GM23338 (cell line): ENCODE measurements around the gene DPYD.

ENCODE experiments used
- CREB1 ChIP-seq: fragments of 250-450 bp; sonication (Bioruptor Pico); IDR thresholded peaks from 2 replicates; pipeline ENCODE4 v1.5.0; 2020; ENCODE audit warnings: low read depth, mild to moderate bottlenecking, moderate library complexity
- EZH2 ChIP-seq: fragments of 200-600 bp; sonication (generic); IDR thresholded peaks from one replicate; pipeline ENCODE4 v1.8.0; 2017; ENCODE audit warnings: antibody characterized with exemption, mild to moderate bottlenecking, low read depth; ENCODE audit not compliant: unreplicated experiment
- POLR2AphosphoS5 ChIP-seq: IDR thresholded peaks from 2 replicates; pipeline ENCODE4 v1.6.1; 2016; ENCODE audit warnings: antibody characterized with exemption, low read depth
- ZNF114 ChIP-seq: fragments of 250-450 bp; sonication (Bioruptor Pico); IDR thresholded peaks from 2 replicates; pipeline ENCODE4 v1.5.0; 2020; ENCODE audit warnings: mild to moderate bottlenecking, moderate library complexity
- TF ChIP-seq, protein P1 (sequence below), 2 experiments: fragments of 200-600 bp in 1 of 2; sonication (generic) in 1 of 2; conservative IDR thresholded peaks; 2 replicates each; pipeline versions ENCODE4 v1.5.1 to v1.6.1; 2016 to 2017; ENCODE audit warnings: antibody characterized with exemption in 2 of 2, low read depth in 2 of 2, mild to moderate bottlenecking in 2 of 2, moderate library complexity in 1 of 2
- TF ChIP-seq, protein P2 (sequence below): fragments of 250-450 bp; sonication (Bioruptor Pico); IDR thresholded peaks from 2 replicates; pipeline ENCODE4 v1.5.0; 2020; ENCODE audit warnings: mild to moderate bottlenecking, moderate library complexity
- TF ChIP-seq, protein P3 (sequence below): IDR thresholded peaks from one replicate; pipeline ENCODE4 v1.6.1; 2018; ENCODE audit warnings: antibody characterized with exemption; ENCODE audit not compliant: unreplicated experiment

DNA sequence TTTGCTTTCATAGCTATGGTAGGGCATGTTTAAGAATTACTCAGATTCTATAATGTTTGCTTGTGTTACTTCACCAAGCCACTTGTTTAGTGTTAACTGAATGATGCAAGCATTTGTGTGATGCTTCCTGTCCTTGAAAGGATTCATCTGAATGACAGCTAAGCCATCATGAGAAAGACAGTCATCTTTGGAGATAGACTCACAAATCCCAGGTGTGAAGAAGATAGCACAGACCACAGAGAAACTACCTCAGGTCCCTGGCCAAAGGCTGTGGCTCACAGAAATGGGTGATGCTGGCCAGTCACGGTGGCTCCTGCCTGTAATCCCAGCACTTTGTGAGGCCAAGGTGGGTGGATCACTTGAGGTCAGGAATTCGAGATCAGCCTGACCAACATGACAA, 321.4 kb downstream of the DPYD start:
- TF ChIP-seq POLR2AphosphoS5, result no peak
- TF ChIP-seq, protein P1, sequence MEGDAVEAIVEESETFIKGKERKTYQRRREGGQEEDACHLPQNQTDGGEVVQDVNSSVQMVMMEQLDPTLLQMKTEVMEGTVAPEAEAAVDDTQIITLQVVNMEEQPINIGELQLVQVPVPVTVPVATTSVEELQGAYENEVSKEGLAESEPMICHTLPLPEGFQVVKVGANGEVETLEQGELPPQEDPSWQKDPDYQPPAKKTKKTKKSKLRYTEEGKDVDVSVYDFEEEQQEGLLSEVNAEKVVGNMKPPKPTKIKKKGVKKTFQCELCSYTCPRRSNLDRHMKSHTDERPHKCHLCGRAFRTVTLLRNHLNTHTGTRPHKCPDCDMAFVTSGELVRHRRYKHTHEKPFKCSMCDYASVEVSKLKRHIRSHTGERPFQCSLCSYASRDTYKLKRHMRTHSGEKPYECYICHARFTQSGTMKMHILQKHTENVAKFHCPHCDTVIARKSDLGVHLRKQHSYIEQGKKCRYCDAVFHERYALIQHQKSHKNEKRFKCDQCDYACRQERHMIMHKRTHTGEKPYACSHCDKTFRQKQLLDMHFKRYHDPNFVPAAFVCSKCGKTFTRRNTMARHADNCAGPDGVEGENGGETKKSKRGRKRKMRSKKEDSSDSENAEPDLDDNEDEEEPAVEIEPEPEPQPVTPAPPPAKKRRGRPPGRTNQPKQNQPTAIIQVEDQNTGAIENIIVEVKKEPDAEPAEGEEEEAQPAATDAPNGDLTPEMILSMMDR (conservative IDR thresholded peaks at IDR 0.05; ENCODE audit: low read depth in 2 of 2), result no peak
- TF ChIP-seq, protein P2, sequence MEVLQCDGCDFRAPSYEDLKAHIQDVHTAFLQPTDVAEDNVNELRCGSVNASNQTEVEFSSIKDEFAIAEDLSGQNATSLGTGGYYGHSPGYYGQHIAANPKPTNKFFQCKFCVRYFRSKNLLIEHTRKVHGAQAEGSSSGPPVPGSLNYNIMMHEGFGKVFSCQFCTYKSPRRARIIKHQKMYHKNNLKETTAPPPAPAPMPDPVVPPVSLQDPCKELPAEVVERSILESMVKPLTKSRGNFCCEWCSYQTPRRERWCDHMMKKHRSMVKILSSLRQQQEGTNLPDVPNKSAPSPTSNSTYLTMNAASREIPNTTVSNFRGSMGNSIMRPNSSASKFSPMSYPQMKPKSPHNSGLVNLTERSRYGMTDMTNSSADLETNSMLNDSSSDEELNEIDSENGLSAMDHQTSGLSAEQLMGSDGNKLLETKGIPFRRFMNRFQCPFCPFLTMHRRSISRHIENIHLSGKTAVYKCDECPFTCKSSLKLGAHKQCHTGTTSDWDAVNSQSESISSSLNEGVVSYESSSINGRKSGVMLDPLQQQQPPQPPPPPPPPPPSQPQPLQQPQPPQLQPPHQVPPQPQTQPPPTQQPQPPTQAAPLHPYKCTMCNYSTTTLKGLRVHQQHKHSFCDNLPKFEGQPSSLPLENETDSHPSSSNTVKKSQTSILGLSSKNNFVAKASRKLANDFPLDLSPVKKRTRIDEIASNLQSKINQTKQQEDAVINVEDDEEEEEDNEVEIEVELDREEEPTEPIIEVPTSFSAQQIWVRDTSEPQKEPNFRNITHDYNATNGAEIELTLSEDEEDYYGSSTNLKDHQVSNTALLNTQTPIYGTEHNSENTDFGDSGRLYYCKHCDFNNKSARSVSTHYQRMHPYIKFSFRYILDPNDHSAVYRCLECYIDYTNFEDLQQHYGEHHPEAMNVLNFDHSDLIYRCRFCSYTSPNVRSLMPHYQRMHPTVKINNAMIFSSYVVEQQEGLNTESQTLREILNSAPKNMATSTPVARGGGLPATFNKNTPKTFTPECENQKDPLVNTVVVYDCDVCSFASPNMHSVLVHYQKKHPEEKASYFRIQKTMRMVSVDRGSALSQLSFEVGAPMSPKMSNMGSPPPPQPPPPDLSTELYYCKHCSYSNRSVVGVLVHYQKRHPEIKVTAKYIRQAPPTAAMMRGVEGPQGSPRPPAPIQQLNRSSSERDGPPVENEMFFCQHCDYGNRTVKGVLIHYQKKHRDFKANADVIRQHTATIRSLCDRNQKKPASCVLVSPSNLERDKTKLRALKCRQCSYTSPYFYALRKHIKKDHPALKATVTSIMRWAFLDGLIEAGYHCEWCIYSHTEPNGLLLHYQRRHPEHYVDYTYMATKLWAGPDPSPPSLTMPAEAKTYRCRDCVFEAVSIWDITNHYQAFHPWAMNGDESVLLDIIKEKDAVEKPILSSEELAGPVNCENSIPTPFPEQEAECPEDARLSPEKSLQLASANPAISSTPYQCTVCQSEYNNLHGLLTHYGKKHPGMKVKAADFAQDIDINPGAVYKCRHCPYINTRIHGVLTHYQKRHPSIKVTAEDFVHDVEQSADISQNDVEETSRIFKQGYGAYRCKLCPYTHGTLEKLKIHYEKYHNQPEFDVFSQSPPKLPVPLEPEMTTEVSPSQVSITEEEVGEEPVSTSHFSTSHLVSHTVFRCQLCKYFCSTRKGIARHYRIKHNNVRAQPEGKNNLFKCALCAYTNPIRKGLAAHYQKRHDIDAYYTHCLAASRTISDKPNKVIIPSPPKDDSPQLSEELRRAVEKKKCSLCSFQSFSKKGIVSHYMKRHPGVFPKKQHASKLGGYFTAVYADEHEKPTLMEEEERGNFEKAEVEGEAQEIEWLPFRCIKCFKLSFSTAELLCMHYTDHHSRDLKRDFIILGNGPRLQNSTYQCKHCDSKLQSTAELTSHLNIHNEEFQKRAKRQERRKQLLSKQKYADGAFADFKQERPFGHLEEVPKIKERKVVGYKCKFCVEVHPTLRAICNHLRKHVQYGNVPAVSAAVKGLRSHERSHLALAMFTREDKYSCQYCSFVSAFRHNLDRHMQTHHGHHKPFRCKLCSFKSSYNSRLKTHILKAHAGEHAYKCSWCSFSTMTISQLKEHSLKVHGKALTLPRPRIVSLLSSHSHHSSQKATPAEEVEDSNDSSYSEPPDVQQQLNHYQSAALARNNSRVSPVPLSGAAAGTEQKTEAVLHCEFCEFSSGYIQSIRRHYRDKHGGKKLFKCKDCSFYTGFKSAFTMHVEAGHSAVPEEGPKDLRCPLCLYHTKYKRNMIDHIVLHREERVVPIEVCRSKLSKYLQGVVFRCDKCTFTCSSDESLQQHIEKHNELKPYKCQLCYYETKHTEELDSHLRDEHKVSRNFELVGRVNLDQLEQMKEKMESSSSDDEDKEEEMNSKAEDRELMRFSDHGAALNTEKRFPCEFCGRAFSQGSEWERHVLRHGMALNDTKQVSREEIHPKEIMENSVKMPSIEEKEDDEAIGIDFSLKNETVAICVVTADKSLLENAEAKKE (CRISPR knock-in tag), result no peak
- no peak for TF ChIP-seq CREB1 (CRISPR knock-in tag)
- TF ChIP-seq, protein P3, sequence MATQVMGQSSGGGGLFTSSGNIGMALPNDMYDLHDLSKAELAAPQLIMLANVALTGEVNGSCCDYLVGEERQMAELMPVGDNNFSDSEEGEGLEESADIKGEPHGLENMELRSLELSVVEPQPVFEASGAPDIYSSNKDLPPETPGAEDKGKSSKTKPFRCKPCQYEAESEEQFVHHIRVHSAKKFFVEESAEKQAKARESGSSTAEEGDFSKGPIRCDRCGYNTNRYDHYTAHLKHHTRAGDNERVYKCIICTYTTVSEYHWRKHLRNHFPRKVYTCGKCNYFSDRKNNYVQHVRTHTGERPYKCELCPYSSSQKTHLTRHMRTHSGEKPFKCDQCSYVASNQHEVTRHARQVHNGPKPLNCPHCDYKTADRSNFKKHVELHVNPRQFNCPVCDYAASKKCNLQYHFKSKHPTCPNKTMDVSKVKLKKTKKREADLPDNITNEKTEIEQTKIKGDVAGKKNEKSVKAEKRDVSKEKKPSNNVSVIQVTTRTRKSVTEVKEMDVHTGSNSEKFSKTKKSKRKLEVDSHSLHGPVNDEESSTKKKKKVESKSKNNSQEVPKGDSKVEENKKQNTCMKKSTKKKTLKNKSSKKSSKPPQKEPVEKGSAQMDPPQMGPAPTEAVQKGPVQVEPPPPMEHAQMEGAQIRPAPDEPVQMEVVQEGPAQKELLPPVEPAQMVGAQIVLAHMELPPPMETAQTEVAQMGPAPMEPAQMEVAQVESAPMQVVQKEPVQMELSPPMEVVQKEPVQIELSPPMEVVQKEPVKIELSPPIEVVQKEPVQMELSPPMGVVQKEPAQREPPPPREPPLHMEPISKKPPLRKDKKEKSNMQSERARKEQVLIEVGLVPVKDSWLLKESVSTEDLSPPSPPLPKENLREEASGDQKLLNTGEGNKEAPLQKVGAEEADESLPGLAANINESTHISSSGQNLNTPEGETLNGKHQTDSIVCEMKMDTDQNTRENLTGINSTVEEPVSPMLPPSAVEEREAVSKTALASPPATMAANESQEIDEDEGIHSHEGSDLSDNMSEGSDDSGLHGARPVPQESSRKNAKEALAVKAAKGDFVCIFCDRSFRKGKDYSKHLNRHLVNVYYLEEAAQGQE, result no peak
- no peak for TF ChIP-seq EZH2
- TF ChIP-seq ZNF114 (CRISPR knock-in tag), result no peak
